GM18861 (cell line): ENCODE measurements around the gene PDZD11.
"Not testable (repeated sequence)": the region's sequence is repeated elsewhere in the genome, so short reads cannot be mapped to it uniquely, and the experiment has no call there.

Experiments
- ATAC-seq: cut with Tn5 transposase; IDR thresholded peaks from one replicate; pipeline ENCODE4 v1.9.1; 2021; ENCODE audit not compliant: unreplicated experiment

Gene PDZD11, protein sequence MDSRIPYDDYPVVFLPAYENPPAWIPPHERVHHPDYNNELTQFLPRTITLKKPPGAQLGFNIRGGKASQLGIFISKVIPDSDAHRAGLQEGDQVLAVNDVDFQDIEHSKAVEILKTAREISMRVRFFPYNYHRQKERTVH

GRCh38 chrX:70289793-70290770 lies at the start of gene PDZD11, which contains the start of gene KIF4A:
Gene PDZD11, minus strand, starts transcription at chrX:70289927. Its CDS starts 586 bp downstream, at chrX:70289341.
Gene KIF4A, plus strand, starts transcription at chrX:70290104. Its CDS starts 355 bp downstream, at chrX:70290459.
- peak; percentile 92 for ATAC-seq

DNA sequence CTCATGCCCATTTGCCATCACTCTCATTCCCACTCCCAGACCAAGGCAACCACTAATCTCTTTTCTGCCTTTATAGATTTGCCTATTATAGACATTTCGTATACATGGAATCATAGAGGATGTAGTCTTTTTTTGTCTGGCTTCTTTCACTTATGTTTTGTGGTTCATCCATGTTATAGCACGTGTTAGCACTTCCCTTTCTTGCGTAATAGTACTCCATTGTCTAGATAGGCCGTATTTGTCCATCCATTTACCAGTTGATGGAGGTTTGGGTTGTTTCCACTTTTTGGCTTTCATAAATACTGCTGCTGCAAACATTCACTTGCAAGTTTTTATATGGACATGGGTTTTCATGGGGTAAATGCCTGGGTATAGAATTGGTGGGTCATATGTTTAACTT lies 48.6 kb upstream of the PDZD11 start:
- no peak for ATAC-seq

DNA sequence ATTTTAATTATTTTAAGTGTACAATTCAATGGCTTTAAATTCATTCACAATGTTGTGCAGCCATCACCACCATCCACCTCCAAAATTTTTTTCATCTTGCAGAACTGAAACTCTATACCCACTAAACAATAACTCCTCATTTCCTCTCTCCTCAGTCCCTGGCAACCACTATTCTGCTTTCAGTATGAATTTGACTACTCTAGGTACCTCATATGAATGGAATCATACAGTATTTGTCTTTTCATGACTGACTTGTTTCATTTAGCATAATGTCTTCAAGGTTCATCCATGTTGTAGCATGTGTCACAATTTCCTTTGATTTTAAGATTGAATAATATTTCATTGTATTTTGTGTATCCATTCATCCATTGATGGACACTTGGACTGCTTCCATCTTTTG lies 47.0 kb upstream of the PDZD11 start:
- peak; percentile 100 for ATAC-seq

GRCh38 chrX:70332600-70332999 lies 42.9 kb upstream of the PDZD11 start:
- no peak for ATAC-seq

GRCh38 chrX:70331161-70331560 lies 41.4 kb upstream of the PDZD11 start:
- no peak for ATAC-seq

- ATAC-seq, result no peak
These were observed 34.6 kb upstream of the PDZD11 start for GRCh38 chrX:70324326-70324725.

DNA sequence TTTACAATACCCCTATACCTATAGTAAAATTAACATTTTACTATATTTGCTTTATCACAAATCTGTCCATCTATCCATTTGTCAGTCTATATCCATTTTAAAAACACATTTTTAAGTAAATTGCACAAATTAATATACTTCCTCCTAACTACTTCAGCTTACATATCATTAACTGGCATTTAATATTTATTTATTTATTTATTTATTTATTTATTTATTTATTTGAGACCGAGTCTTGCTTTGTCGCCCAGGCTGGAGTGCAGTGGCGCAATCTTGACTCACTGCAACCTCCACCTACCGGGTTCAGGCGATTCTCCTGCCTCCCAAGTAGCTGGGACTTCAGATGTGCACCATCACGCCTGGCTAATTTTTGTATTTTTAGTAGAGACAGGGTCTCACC lies 33.9 kb upstream of the PDZD11 start:
- not testable (repeated sequence) for ATAC-seq

GRCh38 chrX:70322784-70323183 lies 33.1 kb upstream of the PDZD11 start:
- ATAC-seq, result no peak

DNA sequence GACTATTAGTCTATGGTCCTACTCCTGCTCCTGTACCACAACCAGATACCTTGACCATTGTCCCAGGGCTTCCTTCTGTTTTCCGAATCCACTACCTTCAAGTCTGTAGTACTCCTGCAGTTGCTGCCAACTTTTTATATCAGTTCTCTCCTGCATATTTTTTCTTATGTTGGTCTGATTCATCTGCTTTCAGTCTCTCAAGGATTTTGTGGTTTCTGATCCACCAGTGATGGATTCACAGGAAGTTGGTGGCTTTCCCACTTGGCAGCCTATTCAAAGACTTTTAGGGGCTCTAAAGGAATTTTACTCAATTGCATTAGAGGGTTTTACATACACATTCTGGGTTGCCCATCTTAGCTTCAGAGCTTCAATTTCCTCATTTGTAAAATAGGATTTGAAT lies 23.8 kb upstream of the PDZD11 start:
- no peak for ATAC-seq

GRCh38 chrX:70301716-70302115 lies 12.0 kb upstream of the PDZD11 start:
- no peak for ATAC-seq

DNA sequence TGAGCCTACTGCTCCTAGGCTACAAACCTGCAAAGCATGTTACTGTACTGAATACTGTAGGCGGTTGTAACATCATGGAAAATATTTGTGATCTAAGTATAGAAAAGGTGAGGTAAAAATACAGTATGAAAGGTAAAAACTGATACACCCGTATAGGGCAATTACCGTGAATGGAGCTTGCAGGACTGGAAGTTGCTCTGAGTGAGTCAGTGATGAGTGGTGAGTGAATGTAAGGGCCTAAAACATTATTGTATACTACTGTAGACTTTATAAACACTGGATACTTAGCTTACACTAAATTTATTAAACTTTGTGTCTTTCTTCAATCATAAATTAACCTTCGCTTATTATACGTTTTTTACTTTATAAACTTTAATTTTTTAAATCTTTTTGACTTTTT lies 3.9 kb upstream of the PDZD11 start:
- ATAC-seq, result no peak

- ATAC-seq, result no peak
These were observed 3.1 kb upstream of the PDZD11 start for GRCh38 chrX:70292788-70293187.

GRCh38 chrX:70289168-70289792 lies 447 bp downstream of the PDZD11 start:
- no peak for ATAC-seq

- ATAC-seq, result no peak
These were observed 7.8 kb downstream of the PDZD11 start, which contains the start of gene RAB41 for GRCh38 chrX:70281951-70282350. Gene RAB41, plus strand, starts transcription at chrX:70282172. Its CDS starts 46 bp downstream, at chrX:70282218.

DNA sequence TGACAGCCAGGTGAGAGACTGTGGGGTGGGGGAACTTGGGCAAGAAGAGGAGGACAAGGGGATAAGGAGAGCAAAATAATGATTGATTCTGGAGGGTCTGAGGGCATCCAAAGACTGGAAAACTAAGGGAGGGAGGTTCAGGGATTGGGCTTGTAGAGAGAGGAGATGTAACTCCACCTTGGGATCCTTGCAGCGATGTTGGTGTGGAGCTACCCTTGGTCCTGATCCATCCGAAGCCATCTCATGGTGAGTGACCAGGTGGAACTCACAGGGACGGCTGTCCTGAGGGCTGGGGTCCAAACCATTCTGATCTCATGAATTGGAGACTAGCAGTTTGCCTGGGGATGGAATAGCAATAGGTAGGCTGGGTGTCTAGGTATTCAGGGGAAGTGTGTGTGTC lies 9.2 kb downstream of the PDZD11 start:
- ATAC-seq, result no peak

GRCh38 chrX:70279081-70279480 lies 10.6 kb downstream of the PDZD11 start:
- no peak for ATAC-seq

DNA sequence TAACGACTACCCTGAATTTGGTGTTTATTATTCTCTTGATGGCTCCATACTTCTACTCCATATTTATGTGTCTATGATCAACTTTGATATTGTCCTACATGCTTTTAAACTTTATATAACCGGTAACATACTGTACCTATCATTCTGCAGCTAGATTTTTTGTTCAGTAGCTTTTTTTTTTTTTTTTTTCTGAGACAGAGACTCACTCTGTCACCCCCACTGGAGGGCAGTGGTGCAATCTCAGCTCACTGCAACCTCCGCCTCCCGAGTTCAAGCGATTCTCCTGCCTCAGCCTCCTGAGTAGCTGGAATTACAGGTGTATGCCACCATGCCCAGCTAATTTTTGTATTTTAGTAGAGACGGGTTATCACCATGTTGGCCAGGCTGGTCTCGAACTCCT lies 15.7 kb downstream of the PDZD11 start:
- ATAC-seq, result not testable (repeated sequence)

GRCh38 chrX:70268034-70268433 lies 21.7 kb downstream of the PDZD11 start, which contains the start of gene ARR3:
Gene ARR3, plus strand, starts transcription at chrX:70268334. Its CDS starts 1,052 bp downstream, at chrX:70269386.
- ATAC-seq, result no peak

DNA sequence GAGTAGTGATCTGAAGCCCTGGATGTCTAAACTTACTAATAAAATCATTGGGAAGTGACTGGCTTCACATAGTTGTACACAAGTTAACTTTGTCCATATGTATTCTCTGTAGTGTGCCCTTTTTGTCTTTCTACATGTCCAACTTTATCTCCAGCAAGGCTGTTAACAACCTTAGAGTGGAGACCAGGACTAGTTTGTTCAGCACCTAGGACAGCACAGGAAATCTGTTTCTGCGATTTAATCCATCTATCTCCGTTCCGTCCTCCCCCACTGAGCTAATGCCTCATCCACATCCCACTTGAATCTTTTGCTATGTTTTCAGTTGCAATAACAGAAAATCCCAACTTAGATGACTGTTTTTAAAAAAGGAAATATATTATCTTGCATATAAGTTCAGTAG lies 24.9 kb downstream of the PDZD11 start:
- ATAC-seq, result no peak

- ATAC-seq, result no peak
These were observed 26.7 kb downstream of the PDZD11 start for GRCh38 chrX:70262952-70263567.

GRCh38 chrX:70260104-70260503 lies 29.6 kb downstream of the PDZD11 start, which contains the start of gene P2RY4:
Gene P2RY4, minus strand, starts transcription at chrX:70260204. Its CDS starts 580 bp downstream, at chrX:70259624.
- ATAC-seq, result no peak
